CD4-positive, alpha-beta T cell (primary cell): Measurements from ENCODE around the gene ADAMTS12. TPM values are rescaled to one million over a fixed set of nuclear protein-coding genes. Genes with fewer than 3 reads are reported as not detected.

ENCODE experiments used
- ATAC-seq: fragments of 200-7000 bp; cut with Tn5 transposase; one replicate; pipeline ENCODE4 v1.10.0; 2022; ENCODE audit warnings: mild to moderate bottlenecking; ENCODE audit not compliant: poor library complexity
- CTCF ChIA-PET: fragments of 350-600 bp; sonication (Branson Sonifier 250); formaldehyde crosslinking; loops from one replicate; lab custom pipeline; 2021; ENCODE audit warnings: antibody characterized with exemption, inconsistent platforms; lab: Charles Lee
- POLR2A ChIA-PET: fragments of 350-600 bp; sonication (Branson Sonifier 250); formaldehyde crosslinking; loops from one replicate; lab custom pipeline; 2021; ENCODE audit warnings: antibody characterized with exemption, inconsistent platforms; lab: Charles Lee
- DNase-seq, 14 experiments: peaks; one replicate each; pipeline ENCODE4 v3.0.0-alpha.2; 2013 to 2020; ENCODE audit warnings: mixed read lengths in 2 of 14
- H3K27ac ChIP-seq, 2 donors: one replicate each; pipeline versions ENCODE4 v1.5.1 to v1.7.0; 2013; ENCODE audit warnings: low read length in 2 of 2, low read depth in 1 of 2, mild to moderate bottlenecking in 1 of 2
- H3K27me3 ChIP-seq, 2 experiments: 1 replicate in 1 of 2; 2 replicates in 1 of 2; pipeline versions ENCODE4 v1.6.1 to v1.7.0; 2013; ENCODE audit warnings: low read length in 2 of 2, control low read depth in 1 of 2, mild to moderate bottlenecking in 1 of 2, moderate library complexity in 1 of 2; ENCODE audit not compliant: insufficient read depth in 2 of 2, control insufficient read depth in 1 of 2
- H3K36me3 ChIP-seq: one replicate; pipeline ENCODE4 v1.6.1; 2013; ENCODE audit warnings: low read length, control low read depth; ENCODE audit not compliant: insufficient read depth
- H3K4me1 ChIP-seq: one replicate; pipeline ENCODE4 v1.6.1; 2013; ENCODE audit warnings: low read length, control low read depth; ENCODE audit not compliant: insufficient read depth
- H3K4me3 ChIP-seq: one replicate; pipeline ENCODE4 v1.5.1; 2013; ENCODE audit warnings: mild to moderate bottlenecking, low read length, moderate library complexity
- H3K9me3 ChIP-seq, 2 experiments: 1 replicate in 1 of 2; 2 replicates in 1 of 2; pipeline versions ENCODE4 v1.6.1 to v1.7.0; 2013; ENCODE audit warnings: low read length in 2 of 2, mild to moderate bottlenecking in 2 of 2, control low read depth in 1 of 2, moderate library complexity in 1 of 2; ENCODE audit not compliant: control insufficient read depth in 1 of 2, insufficient read depth in 1 of 2
- H3K27ac Mint-ChIP-seq: one replicate; pipeline ENCODE4 v1.8.0; 2020; ENCODE audit warnings: mixed read lengths
- H3K27me3 Mint-ChIP-seq: one replicate; pipeline ENCODE4 v1.8.0; 2021; ENCODE audit warnings: mixed read lengths
- H3K36me3 Mint-ChIP-seq: one replicate; pipeline ENCODE4 v1.8.0; 2021; ENCODE audit warnings: low read depth, mixed read lengths
- H3K4me1 Mint-ChIP-seq: one replicate; pipeline ENCODE4 v1.8.0; 2021; ENCODE audit warnings: low read depth, mixed read lengths
- H3K4me3 Mint-ChIP-seq: one replicate; pipeline ENCODE4 v1.8.0; 2020; ENCODE audit warnings: mild to moderate bottlenecking, mixed read lengths
- H3K9me3 Mint-ChIP-seq: one replicate; pipeline ENCODE4 v1.8.0; 2020; ENCODE audit warnings: mixed read lengths
- intact Hi-C, 2 experiments: fragments of 100-400 bp; cut with DNase I in 1 of 2; cut with micrococcal nuclease in 1 of 2; formaldehyde crosslinking; loops; one replicate each; pipeline versions ENCODE4 v1.15.1 to v1.9.0; 2023 to 2025; cut with DNase I, micrococcal nuclease
- total RNA-seq, 174 experiments: library from RNA in 2 of 174; stranded (reverse) in 2 of 174; gene quantifications; one replicate each; pipeline ENCODE4 v1.2.3 and lab custom pipeline; 2021 to 2026
- TF ChIP-seq, protein P1 (sequence below): fragments of 200-600 bp; IDR thresholded peaks from one replicate; pipeline ENCODE4 v1.8.0; 2022; ENCODE audit warnings: antibody characterized with exemption, mild to moderate bottlenecking

Gene ADAMTS12
- total RNA-seq, 2 experiments from 2014 or later: 0.06 TPM; not detected in 1

GRCh38 chr5:33758737-33759136 is 133.1 kb downstream of the ADAMTS12 start:
- Mint-ChIP-seq H3K4me1 (no peaks in the 10 kb centered on the region), H3K27me3 (peaks cover 10% of the 10 kb centered on the region), H3K4me3 (no peak overlapping the region), H3K27ac (no peak overlapping the region), H3K9me3 (no peaks in the 10 kb centered on the region), H3K36me3 (no peaks in the 10 kb centered on the region)
- ATAC-seq: no peak
- H3K9me3 ChIP-seq: no peaks in the 10 kb centered on the region
- no peak overlapping the region for H3K4me3 ChIP-seq
- intact Hi-C loops: no loop called here
- H3K27ac ChIP-seq: no peak overlapping the region
- no peaks in the 10 kb centered on the region for H3K4me1 ChIP-seq
- H3K27me3 ChIP-seq: no peaks in the 10 kb centered on the region
- H3K36me3 ChIP-seq: no peaks in the 10 kb centered on the region
- no peak for DNase-seq
- ChIA-PET CTCF (no interaction called here), POLR2A (no interaction called here)
- TF ChIP-seq, protein P1, sequence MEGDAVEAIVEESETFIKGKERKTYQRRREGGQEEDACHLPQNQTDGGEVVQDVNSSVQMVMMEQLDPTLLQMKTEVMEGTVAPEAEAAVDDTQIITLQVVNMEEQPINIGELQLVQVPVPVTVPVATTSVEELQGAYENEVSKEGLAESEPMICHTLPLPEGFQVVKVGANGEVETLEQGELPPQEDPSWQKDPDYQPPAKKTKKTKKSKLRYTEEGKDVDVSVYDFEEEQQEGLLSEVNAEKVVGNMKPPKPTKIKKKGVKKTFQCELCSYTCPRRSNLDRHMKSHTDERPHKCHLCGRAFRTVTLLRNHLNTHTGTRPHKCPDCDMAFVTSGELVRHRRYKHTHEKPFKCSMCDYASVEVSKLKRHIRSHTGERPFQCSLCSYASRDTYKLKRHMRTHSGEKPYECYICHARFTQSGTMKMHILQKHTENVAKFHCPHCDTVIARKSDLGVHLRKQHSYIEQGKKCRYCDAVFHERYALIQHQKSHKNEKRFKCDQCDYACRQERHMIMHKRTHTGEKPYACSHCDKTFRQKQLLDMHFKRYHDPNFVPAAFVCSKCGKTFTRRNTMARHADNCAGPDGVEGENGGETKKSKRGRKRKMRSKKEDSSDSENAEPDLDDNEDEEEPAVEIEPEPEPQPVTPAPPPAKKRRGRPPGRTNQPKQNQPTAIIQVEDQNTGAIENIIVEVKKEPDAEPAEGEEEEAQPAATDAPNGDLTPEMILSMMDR: no peak

DNA sequence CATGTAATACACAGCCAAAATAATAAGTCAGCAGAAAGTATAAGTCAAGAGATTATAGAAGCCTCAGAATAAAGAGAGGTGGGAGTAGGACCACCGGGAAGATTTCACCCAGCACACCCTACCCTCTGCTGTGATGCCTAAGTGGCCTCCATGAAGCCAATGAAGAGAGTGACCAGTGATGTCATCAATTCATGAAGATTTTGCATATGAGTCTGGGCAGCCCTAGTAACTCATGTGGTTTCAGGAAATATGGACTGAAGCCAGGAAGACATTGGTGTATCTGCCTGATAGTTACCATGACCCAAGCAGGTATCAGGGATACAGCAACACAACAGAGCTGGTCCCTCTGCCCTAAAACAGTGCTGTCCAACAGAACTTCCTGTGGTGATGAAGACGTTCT is 135.3 kb downstream of the ADAMTS12 start:
- H3K36me3 Mint-ChIP-seq: no peaks in the 10 kb centered on the region
- no peaks in the 10 kb centered on the region for H3K4me1 ChIP-seq
- ChIA-PET CTCF (no interaction called here), POLR2A (no interaction called here)
- DNase-seq (no peak), ATAC-seq (no peak)
- H3K4me3 ChIP-seq: no peak overlapping the region
- no peaks in the 10 kb centered on the region for H3K9me3 ChIP-seq
- no peak overlapping the region for H3K27ac Mint-ChIP-seq
- intact Hi-C loops: no loop called here
- no peaks in the 10 kb centered on the region for H3K27me3 ChIP-seq
- H3K27me3 Mint-ChIP-seq: peaks cover 16% of the 10 kb centered on the region
- H3K4me1 Mint-ChIP-seq: no peaks in the 10 kb centered on the region
- H3K36me3 ChIP-seq: no peaks in the 10 kb centered on the region
- TF ChIP-seq, protein P1: no peak
- no peak overlapping the region for H3K27ac ChIP-seq
- H3K9me3 Mint-ChIP-seq: no peaks in the 10 kb centered on the region
- H3K4me3 Mint-ChIP-seq: no peak overlapping the region

- ATAC-seq (no peak), DNase-seq (no peak)
- intact Hi-C loops: no loop called here
- H3K27ac Mint-ChIP-seq: no peak overlapping the region
- no peak overlapping the region for H3K27ac ChIP-seq
- TF ChIP-seq, protein P1: no peak
- H3K36me3 Mint-ChIP-seq: no peaks in the 10 kb centered on the region
- H3K9me3 Mint-ChIP-seq: no peaks in the 10 kb centered on the region
- ChIA-PET POLR2A (no interaction called here), CTCF (no interaction called here)
- H3K4me3 ChIP-seq: no peak overlapping the region
- peaks cover 16% of the 10 kb centered on the region for H3K27me3 Mint-ChIP-seq
- no peak overlapping the region for H3K4me3 Mint-ChIP-seq
- H3K4me1 Mint-ChIP-seq: no peaks in the 10 kb centered on the region
- no peaks in the 10 kb centered on the region for H3K36me3 ChIP-seq
- no peaks in the 10 kb centered on the region for H3K27me3 ChIP-seq
- no peaks in the 10 kb centered on the region for H3K9me3 ChIP-seq
- H3K4me1 ChIP-seq: no peaks in the 10 kb centered on the region
These were observed 136.6 kb downstream of the ADAMTS12 start for GRCh38 chr5:33755231-33755630.
